Trophoblast cell (in vitro differentiated cells and primary cell): ENCODE results near the gene SYTL2.

Experiments
- DNase-seq, 2 donors: peaks; one replicate each; pipeline ENCODE4 v3.0.0-alpha.2; 2016
- H2AFZ ChIP-seq: 2 replicates; pipeline ENCODE4 v1.6.1; 2013; ENCODE audit warnings: low read length, moderate library complexity, mild to moderate bottlenecking; ENCODE audit not compliant: insufficient read depth, poor library complexity
- H2AK5ac ChIP-seq: 2 replicates; pipeline ENCODE4 v1.6.1; 2013; ENCODE audit warnings: mild to moderate bottlenecking, low read length
- H2BK120ac ChIP-seq: 2 replicates; pipeline ENCODE4 v1.6.1; 2013; ENCODE audit warnings: low read length, mild to moderate bottlenecking, moderate library complexity; ENCODE audit not compliant: insufficient read depth, poor library complexity
- H2BK12ac ChIP-seq: 2 replicates; pipeline ENCODE4 v1.6.1; 2013; ENCODE audit warnings: mild to moderate bottlenecking, low read length, moderate library complexity
- H2BK5ac ChIP-seq: 2 replicates; pipeline ENCODE4 v1.6.1; 2013; ENCODE audit warnings: low read length, low read depth, moderate library complexity, mild to moderate bottlenecking; ENCODE audit not compliant: poor library complexity
- H3K14ac ChIP-seq: 2 replicates; pipeline ENCODE4 v1.6.1; 2013; ENCODE audit warnings: mild to moderate bottlenecking, low read length
- H3K18ac ChIP-seq: 2 replicates; pipeline ENCODE4 v1.6.1; 2013; ENCODE audit warnings: mild to moderate bottlenecking, low read length
- H3K23ac ChIP-seq: 2 replicates; pipeline ENCODE4 v1.6.1; 2013; ENCODE audit warnings: low read length
- H3K27ac ChIP-seq: 2 replicates; pipeline ENCODE4 v1.5.1; 2013; ENCODE audit warnings: low read depth, mild to moderate bottlenecking, inconsistent platforms, low read length, moderate library complexity
- H3K27me3 ChIP-seq: 2 replicates; pipeline ENCODE4 v1.6.1; 2013; ENCODE audit warnings: inconsistent platforms, mild to moderate bottlenecking, low read length, moderate library complexity; ENCODE audit not compliant: insufficient read depth
- H3K36me3 ChIP-seq, 2 experiments: 1 replicate in 1 of 2; 2 replicates in 1 of 2; pipeline ENCODE4 v1.6.1; 2013; ENCODE audit warnings: low read length in 2 of 2, mild to moderate bottlenecking in 2 of 2, moderate library complexity in 1 of 2; ENCODE audit not compliant: insufficient read depth in 2 of 2, control insufficient read depth in 1 of 2
- H3K4ac ChIP-seq: 2 replicates; pipeline ENCODE4 v1.6.1; 2013; ENCODE audit warnings: low read depth, mild to moderate bottlenecking, low read length, moderate library complexity
- H3K4me1 ChIP-seq, 2 experiments: 1 replicate in 1 of 2; 2 replicates in 1 of 2; pipeline ENCODE4 v1.6.1; 2013; ENCODE audit warnings: low read length in 2 of 2, mild to moderate bottlenecking in 2 of 2, moderate library complexity in 1 of 2; ENCODE audit not compliant: insufficient read depth in 2 of 2, control insufficient read depth in 1 of 2
- H3K4me2 ChIP-seq: 2 replicates; pipeline ENCODE4 v1.6.1; 2013; ENCODE audit warnings: inconsistent platforms, mild to moderate bottlenecking, low read length, moderate library complexity
- H3K4me3 ChIP-seq: 2 replicates; pipeline ENCODE4 v1.5.1; 2013; ENCODE audit warnings: mild to moderate bottlenecking, low read depth, low read length, inconsistent platforms
- H3K79me1 ChIP-seq: one replicate; pipeline ENCODE4 v1.6.1; 2013; ENCODE audit warnings: low read length
- H3K79me2 ChIP-seq: 2 replicates; pipeline ENCODE4 v1.6.1; 2013; ENCODE audit warnings: low read length, mild to moderate bottlenecking; ENCODE audit not compliant: control insufficient read depth, insufficient read depth, poor library complexity
- H3K9ac ChIP-seq: 2 replicates; pipeline ENCODE4 v1.6.1; 2013; ENCODE audit warnings: mild to moderate bottlenecking, low read length
- H3K9me3 ChIP-seq: 2 replicates; pipeline ENCODE4 v1.6.1; 2013; ENCODE audit warnings: low read depth, mild to moderate bottlenecking, control low read depth, inconsistent platforms, low read length; ENCODE audit not compliant: insufficient read depth
- H4K12ac ChIP-seq: 2 replicates; pipeline ENCODE4 v1.6.1; 2013; ENCODE audit warnings: low read depth, mild to moderate bottlenecking, low read length, moderate library complexity
- H4K8ac ChIP-seq: 2 replicates; pipeline ENCODE4 v1.6.1; 2013; ENCODE audit warnings: low read depth, mild to moderate bottlenecking, low read length, moderate library complexity
- H4K91ac ChIP-seq: one replicate; pipeline ENCODE4 v1.6.1; 2013; ENCODE audit warnings: low read depth, mild to moderate bottlenecking, low read length, moderate library complexity
- WGBS: extraction: QIAGEN DNeasy Blood & Tissue Kit; methylation state at CpG from one replicate; pipeline ENCODE4 v1.1.7; 2013; ENCODE audit warnings: missing lambda C conversion rate; ENCODE audit not compliant: insufficient read length, insufficient coverage; ENCODE audit errors: extremely low coverage; 5-methylcytosine and 5-hydroxymethylcytosine counted together

The SYTL2 gene

DNA sequence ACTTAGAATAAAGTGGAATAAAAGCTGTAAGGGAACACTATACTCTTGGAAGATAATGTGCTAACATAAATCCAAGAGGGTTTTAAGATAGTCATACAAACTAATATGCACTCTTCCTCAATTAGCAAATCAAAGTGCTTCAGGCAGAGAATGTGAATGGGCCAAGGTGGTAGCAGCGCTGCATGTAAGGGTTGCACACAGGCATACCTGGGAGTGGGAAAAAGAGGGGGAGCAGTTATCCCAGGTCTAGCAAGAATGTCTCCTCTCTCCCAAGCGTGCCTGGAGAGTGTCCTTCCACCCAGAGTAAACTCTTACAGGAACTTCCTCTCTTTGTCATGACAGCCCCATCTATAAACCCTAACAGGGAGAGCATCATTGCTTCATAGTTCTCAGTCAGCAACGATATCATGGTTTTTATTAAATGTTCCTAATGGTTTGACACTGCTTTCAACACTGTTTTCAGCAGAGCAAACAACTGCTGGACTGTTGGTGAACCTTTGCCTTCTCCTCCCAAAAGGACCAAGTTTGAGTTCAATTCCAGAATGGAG lies 61.6 kb downstream of the SYTL2 start:
- Histone ChIP-seq H3K4me2 (no peak overlapping the region), H3K27me3 (no peaks in the 10 kb centered on the region), H3K18ac (no peak overlapping the region), H3K4me3 (no peak overlapping the region), H3K79me1 (no peaks in the 10 kb centered on the region), H3K23ac (no peak overlapping the region), H3K4ac (no peak overlapping the region), H3K4me1 (peaks cover 2% of the 10 kb centered on the region in 2 experiments), H3K79me2 (no peaks in the 10 kb centered on the region), H2AK5ac (no peak overlapping the region), H2BK120ac (no peak overlapping the region), H4K12ac (no peak overlapping the region), H2AFZ (no peak overlapping the region), H4K8ac (no peak overlapping the region), H3K36me3 (no peaks in the 10 kb centered on the region), H3K14ac (no peak overlapping the region), H2BK5ac (no peak overlapping the region), H3K9me3 (no peaks in the 10 kb centered on the region), H2BK12ac (no peak overlapping the region), H3K27ac (no peak overlapping the region), H4K91ac (no peak overlapping the region), H3K9ac (no peak overlapping the region)
- WGBS = no CpG with 5 or more reads among the region's 3 CpGs
- no peak for DNase-seq

DNA sequence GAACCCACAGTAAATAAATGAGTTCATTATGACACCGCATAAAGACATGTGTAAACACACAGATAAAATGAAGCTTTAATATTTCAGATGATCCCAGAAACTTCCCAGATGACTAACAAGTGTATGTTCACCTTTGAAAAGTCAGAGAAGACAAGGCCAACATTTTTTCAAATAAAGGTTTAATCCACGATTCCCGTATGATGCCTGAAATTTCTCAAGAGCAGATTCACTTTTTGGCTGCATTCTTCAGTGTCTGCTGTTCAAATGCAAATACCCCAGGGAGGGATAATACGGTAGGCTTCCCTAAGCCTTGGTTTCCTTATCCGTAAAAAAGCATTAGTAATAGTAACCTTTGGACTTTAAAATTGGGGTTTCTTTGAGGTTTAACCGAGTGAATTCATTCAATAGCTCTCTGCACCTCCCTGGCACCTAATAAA lies 62.5 kb downstream of the SYTL2 start:
- Histone ChIP-seq H4K12ac (no peak overlapping the region), H4K91ac (no peak overlapping the region), H3K14ac (no peak overlapping the region), H3K4me2 (no peak overlapping the region), H2BK5ac (no peak overlapping the region), H3K27ac (no peak overlapping the region), H2BK12ac (no peak overlapping the region), H3K18ac (no peak overlapping the region), H3K9ac (no peak overlapping the region), H3K36me3 (no peaks in the 10 kb centered on the region), H2AFZ (no peak overlapping the region), H3K4me1 (peaks cover 2% of the 10 kb centered on the region in 2 experiments), H2AK5ac (no peak overlapping the region), H2BK120ac (no peak overlapping the region), H3K4me3 (no peak overlapping the region), H3K79me1 (no peaks in the 10 kb centered on the region), H3K4ac (no peak overlapping the region), H3K79me2 (no peaks in the 10 kb centered on the region), H3K23ac (no peak overlapping the region), H3K27me3 (no peaks in the 10 kb centered on the region), H4K8ac (no peak overlapping the region), H3K9me3 (no peaks in the 10 kb centered on the region)
- DNase-seq = peak in 1 of 2 donors; percentile 38
- WGBS = no CpG with 5 or more reads among the region's 6 CpGs

- no CpG with 5 or more reads among the region's 2 CpGs for WGBS
- Histone ChIP-seq H2BK12ac (no peak overlapping the region), H3K9me3 (no peaks in the 10 kb centered on the region), H3K18ac (no peak overlapping the region), H3K14ac (no peak overlapping the region), H3K23ac (no peak overlapping the region), H3K27me3 (no peaks in the 10 kb centered on the region), H4K91ac (no peak overlapping the region), H4K12ac (no peak overlapping the region), H2AFZ (no peak overlapping the region), H3K4me2 (no peak overlapping the region), H4K8ac (no peak overlapping the region), H3K4ac (no peak overlapping the region), H2BK120ac (no peak overlapping the region), H3K9ac (no peak overlapping the region), H3K79me1 (no peaks in the 10 kb centered on the region), H3K27ac (no peak overlapping the region), H3K79me2 (no peaks in the 10 kb centered on the region), H3K36me3 (no peaks in the 10 kb centered on the region), H3K4me3 (no peak overlapping the region), H2AK5ac (no peak overlapping the region), H3K4me1 (peaks cover 0 to 2% of the 10 kb centered on the region in 2 experiments), H2BK5ac (no peak overlapping the region)
- no peak for DNase-seq
Observed at GRCh38 chr11:85746670-85747069, 64.3 kb downstream of the SYTL2 start.

DNA sequence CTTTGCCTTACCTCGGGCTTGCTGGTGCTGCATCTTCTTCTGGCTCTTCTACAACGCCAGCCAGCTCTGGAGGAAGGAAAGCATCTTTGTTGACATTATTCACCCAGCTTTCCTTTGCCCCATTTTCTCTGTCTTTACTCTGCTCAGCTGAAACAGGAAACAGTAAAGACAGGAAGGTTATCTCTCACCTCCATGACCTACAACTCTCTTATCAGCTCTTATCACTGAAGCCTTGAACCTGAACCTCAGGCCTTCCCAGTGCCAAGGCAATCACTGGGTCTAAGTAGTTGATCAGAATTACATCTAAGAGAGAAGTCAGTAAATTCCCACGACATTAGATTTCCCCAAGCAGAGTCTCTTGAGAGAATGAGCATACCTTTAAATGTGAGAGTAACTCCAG lies 65.3 kb downstream of the SYTL2 start:
- no peaks in the 10 kb centered on the region for H3K9me3 ChIP-seq
- WGBS = no CpG with 5 or more reads among the region's 3 CpGs
- H2BK5ac ChIP-seq = no peak overlapping the region
- no peaks in the 10 kb centered on the region for H3K27me3 ChIP-seq
- peaks cover 0 to 2% of the 10 kb centered on the region in 2 experiments for H3K4me1 ChIP-seq
- no peak overlapping the region for H4K8ac ChIP-seq
- H3K23ac ChIP-seq = no peak overlapping the region
- no peaks in the 10 kb centered on the region for H3K79me1 ChIP-seq
- H3K4ac ChIP-seq = no peak overlapping the region
- H3K18ac ChIP-seq = no peak overlapping the region
- H3K4me3 ChIP-seq = no peak overlapping the region
- H2AK5ac ChIP-seq = no peak overlapping the region
- H3K36me3 ChIP-seq = no peaks in the 10 kb centered on the region
- no peak overlapping the region for H2BK120ac ChIP-seq
- DNase-seq = no peak
- no peaks in the 10 kb centered on the region for H3K79me2 ChIP-seq
- no peak overlapping the region for H3K27ac ChIP-seq
- H2BK12ac ChIP-seq = no peak overlapping the region
- no peak overlapping the region for H3K9ac ChIP-seq
- H3K14ac ChIP-seq = no peak overlapping the region
- no peak overlapping the region for H4K91ac ChIP-seq
- no peak overlapping the region for H3K4me2 ChIP-seq
- H4K12ac ChIP-seq = no peak overlapping the region
- no peak overlapping the region for H2AFZ ChIP-seq
